Stimulated activated CD8-positive, alpha-beta memory T cell treated with anti-CD3 and anti-CD28 coated beads, Interleukin-4, amount 100 ng/mL, for 24 hours (primary cell): ENCODE measurements around the gene LENG8.
"Not testable (repeated sequence)": the region's sequence is repeated elsewhere in the genome, so short reads cannot be mapped to it uniquely, and the experiment has no call there.

ENCODE experiments used
- DNase-seq: peaks from one replicate; pipeline ENCODE4 v3.0.0-alpha.2; 2020; ENCODE audit warnings: low read depth

The LENG8 gene

DNA sequence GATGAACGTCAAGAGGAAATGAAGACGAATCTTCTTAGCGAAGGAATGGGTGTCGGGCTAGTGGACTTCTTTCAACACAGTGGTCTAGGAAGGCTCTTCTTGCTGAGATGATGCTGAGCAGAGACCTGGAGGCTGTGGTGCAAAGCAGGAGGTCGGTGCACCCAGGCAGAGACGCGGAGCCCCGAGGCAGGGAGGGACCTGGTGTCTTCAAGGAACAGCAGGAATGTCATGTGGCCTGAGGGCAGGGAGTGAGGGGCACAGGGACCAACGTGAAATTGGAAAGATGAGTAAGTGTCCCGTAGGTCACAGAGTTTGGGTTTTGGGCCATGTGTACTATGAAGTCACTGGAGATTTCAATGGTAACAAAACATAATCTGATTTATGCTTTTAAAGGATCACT, 35.5 kb downstream of the LENG8 start:
- DNase-seq, result no peak

DNA sequence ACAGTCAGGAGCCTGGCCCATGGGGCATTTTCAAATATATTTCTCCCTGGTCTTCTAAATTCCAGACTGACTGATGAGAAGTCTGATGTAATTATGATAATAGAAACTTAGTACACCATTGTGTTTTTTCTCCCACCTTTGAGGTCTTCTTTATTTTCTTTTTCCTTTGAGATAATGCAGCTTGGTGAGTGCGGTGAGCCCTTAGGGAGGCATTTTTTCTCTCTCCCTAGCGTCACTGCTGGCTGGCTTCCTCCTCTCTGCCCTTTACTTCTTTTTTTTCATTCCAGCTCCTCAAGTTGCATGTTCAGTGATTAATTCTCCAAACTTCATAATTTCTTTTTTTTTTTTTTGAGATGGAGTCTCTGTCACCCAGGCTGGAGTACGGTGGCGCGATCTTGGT, 36.9 kb downstream of the LENG8 start:
- no peak for DNase-seq

DNA sequence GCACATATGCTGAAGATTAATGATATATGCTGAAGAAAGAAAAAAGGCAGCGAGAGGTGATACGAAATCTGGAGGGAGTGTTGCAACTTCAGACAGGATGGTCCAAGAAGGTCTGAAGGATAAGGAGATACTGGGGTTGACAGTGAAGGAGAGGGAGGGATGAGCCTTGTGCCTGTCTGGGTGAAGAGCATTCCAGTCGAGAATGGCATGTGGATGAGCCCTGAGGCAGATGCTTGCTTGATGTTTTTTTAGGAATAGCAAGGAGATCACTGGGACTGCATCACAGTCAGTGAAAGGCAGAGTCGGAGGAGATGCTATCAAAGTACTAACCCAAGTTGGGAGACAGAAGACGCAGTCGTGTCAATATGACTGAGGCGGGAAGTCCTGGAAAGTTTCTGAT, 40.3 kb downstream of the LENG8 start:
- no peak for DNase-seq

DNA sequence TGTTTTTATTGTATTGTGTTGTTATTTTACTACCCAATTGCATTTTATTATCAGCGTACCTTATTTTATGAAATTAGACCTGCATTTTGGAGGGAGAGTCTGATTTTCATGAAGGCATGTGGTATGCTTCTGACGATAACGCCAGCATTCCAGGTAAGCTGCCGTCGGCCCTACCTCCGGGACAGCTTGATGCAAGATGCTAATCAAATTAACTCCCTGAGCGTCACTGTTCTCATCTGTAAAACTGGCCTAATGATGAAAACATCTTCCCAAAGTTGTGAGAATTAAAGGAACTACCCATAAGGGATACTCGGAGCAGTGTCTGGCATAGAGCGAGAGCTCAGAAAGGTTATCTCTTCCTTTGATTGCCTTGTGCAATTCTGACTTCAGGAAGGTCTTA, 40.8 kb downstream of the LENG8 start:
- DNase-seq, result no peak

DNA sequence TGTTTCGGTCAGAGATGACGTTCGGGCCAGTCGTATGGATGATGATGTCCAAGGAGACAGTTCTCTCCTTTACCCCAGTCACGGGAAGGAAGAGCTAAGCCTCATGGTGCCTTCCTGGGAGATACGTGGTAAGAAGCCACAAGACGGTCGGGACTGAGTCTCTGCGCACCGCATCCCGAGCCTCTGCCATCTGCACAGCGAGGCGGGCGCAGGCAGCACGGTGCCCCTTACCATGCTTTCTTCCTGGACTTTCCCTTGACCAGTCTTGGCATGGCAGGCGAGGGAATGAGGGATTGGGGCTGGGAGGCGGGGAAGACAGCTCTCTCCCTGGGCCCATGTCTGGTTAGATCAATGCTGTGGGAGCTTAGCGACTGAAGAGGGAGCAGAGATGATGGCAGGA, 43.6 kb downstream of the LENG8 start:
- DNase-seq, result no peak

DNA sequence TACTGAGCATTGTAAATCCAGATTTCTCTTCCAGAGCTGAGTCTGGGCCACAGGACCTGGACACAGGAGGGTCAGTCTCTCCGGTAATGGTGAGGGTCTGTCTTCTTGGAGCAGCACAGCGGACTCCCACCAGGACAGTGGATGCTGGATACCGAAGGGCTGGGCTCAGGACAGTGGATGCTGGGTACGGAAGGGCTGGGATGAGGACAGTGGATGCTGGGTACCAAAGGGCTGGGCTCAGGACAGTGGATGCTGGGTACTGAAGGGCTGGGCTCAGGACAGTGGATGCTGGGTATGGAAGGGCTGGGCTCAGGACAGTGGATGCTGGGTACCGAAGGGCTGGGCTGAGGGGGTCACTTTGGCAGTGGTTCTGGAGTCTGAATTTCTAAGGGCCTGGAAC, 44.1 kb downstream of the LENG8 start:
- not testable (repeated sequence) for DNase-seq

DNA sequence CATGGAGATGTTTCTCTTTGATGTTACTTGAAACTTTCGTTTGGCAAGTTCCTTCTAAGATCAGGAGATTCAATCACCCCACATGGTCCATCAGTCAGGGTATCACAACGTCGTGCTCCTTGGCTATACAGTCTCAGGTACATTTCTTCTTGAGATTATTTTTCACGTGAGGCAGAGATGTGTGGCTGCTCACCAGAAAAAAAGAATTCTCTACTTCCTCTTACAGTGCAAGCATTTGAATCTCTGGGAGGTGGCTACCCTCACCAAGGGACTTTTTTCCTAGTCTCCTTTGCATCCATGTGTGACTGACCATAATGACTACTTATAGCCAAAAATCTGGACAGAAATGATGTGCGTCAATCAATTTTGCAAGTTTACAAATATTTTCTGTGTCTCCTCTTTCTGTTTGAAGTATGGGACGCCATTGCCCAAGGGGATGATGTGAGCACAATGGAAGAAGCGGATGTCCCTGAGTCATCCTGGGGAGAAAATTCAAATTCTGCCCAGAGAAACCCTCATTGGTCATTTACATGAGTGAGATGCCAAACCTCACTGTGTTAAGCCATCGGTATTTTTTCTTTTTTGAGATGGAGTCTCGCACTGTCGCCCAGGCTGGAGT, 45.1 kb downstream of the LENG8 start:
- DNase-seq, result no peak

DNA sequence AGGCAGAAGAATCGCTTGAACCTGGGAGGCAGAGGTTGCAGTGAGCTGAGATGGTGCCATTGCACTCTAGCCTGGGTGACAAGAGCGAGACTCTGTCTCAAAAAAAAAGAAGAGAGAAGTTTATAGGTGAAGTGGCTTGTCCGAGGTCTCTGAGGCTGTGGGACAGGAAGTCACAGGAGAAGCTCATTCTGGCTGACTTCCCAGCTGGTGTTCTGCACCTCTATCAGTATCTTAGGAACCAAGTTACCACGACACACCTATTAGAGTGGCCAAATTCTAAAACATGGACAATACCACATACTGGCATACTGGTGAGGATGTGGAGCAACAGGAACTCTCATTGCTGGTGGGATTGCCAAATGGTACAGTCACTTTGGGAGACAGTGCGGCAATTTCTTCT, 46.3 kb downstream of the LENG8 start:
- not testable (repeated sequence) for DNase-seq

DNA sequence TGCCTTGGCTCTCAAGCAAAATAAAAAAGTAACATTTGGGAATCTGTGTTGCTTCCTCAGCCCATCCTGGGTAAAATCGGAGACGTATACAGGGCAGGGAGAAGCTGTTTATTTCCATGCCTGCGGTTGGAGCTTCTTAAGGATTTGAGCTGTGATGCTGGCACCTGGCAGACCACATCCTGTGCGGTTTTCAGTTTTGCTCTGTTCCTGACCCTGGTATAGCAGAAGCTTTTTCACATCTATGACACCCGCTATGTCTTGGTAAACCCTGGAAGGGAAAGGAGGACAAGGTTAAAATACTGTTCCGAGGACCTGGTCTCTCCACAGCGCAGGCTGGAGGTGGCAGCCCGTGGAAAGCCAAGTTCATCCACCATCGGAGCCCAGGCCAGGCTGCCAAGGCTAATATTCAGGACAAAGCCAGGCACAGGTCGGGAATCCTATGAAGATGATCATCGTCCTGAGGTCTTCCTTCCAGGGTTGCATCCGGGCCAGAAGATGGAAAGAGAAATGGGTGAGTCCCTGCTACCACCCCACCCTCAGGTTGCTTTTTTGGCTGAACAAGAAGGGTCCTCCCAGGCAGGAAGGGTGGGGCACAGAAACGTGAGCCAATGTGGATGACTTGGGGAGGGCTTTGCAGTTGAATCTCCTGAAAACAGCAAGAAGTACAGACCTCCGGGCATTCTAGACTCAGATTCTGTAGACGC, 48.9 kb downstream of the LENG8 start:
- DNase-seq, result not testable (repeated sequence)

DNA sequence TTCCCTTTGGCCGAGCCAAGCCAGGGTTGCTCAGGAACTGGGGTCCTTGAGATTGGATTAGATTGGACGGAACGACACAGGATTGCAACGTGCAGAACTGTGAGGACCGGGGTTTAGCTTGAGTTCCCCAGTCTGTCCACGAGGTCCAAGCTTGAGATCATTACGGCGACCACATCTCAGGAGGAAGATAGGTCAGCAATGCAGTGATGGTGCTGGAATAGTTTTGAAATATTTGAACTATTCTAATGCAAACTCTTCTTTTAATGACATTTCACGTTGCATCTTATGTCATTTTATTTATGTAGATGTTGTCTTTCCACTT, 49.4 kb downstream of the LENG8 start:
- DNase-seq, result not testable (repeated sequence)

DNA sequence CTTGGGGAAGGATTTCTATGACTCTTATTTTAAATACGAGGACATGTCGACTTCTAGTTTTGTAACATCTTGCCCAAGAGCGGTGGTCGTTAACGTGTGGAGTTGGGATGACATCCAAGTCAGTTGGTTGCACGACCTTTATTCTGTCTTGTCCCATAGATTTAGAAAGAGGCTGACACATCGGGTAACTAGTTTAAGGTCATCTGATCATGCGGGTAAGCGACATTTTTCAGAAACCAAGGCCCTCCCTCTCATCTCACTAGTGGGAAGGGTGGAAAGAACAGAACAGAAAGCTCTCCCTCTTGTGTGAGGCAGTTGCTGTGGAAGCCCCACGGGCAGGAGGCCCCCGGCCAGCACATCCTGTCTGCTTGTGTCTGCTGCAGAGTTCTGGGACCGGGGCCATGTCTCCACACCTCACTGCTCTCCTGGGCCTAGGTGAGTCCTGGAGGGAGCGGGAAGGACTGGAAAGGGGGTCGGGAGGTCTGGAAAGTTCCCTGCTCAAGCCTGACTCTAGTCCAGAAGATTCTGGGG, 53.6 kb downstream of the LENG8 start, which contains the start of gene LAIR2:
TSS of gene LAIR2 (plus strand) at position 314 of the 531 bp plus-strand sequence. CDS start at position 402, 88 bp downstream.
- no peak for DNase-seq

DNA sequence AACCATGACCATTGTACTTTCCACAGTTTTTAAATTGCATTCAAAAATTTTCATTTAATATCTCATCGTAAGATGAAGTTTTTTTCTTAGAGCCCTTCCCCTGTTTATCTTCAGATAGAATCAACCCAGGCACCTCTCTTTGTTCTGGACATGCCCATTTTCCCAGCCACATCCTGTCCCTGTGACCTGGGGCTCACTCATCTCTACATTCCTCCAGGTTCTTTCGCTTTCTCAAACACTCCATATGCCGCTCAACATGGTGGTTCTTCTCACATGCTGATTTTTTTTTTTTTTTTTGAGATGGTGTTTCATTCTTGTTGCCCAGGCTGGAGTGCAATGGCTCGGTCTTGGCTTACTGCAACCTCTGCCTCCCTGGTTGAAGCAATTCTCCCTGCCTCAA, 56.5 kb downstream of the LENG8 start:
- DNase-seq, result not testable (repeated sequence)

DNA sequence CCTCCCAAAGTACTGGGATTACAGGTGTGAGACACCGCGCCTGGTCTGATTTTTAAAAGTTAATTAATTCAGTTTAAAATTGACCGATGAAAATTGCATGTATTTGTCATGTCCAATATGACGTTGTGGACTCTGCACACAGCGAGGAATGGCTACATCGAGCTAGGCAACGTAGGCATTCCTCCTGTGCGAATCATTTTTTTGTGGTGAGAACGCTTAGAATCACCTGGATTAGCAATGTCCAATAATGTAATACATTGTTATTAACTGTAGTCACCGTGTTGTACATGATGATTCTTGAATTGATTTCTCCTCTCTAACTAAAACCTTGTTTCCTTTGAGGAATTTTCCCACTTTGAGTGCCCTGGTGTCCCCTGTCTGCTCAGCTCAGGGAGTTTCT, 57.1 kb downstream of the LENG8 start:
- DNase-seq, result no peak

DNA sequence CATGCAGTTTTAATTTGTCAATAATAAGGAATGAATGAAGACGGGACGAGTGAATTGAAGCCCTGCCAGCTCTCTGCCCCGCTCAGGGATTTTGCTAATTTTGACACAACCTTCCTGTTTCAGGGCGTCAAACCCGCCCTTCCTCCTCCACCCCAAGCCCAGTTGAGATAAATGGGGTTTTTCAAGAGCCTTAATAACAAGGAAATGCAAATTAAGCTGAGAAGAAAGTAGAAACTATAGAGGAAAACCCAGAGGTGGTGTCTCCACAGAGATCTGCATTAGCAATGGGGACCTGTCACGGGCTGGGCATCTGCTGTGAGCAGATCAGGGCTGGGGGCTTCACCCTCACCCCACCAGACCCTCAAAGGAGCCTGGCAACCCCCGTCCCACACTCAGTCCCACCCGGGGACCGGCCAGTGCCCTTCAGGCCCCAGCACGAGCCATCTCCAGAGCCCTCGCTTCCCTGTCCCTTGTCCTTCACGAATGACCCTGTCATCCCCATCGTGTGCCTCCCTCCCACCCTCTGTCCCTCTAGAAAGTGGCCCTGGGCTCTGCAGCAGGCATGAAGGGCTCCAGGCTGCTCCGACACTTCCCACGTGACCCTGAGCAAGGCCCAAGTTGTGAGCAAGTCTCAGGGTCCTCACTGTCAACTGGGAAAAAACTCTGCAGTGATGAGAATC, 58.2 kb downstream of the LENG8 start:
- not testable (repeated sequence) for DNase-seq

DNA sequence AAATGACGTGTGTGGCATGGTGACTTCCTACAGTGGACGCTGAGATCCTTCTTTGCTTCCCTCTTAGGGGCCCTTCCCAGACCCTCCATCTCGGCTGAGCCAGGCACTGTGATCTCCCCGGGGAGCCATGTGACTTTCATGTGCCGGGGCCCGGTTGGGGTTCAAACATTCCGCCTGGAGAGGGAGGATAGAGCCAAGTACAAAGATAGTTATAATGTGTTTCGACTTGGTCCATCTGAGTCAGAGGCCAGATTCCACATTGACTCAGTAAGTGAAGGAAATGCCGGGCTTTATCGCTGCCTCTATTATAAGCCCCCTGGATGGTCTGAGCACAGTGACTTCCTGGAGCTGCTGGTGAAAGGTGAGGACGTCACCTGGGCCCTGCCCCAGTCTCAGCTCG, 58.8 kb downstream of the LENG8 start:
- DNase-seq, result no peak

DNA sequence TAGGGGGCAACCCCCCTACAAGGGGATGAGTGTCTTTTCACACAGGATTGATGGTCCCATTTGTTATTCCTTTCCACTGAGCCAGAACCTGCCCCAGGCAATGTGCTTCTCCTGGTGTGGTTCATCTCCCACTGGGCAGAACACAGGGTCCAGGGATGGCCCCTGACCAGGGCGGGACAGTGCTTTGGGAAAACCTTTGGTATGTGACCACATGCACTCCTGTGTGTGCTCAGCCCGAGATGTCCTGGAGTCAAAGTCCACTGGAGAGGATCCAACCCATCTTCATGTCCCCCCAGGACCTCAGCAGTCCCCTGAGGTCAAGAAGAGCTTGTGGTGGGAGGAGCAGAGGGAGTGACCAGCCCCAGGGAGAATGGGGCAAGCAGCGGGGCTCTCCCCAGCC, 59.5 kb downstream of the LENG8 start:
- DNase-seq, result not testable (repeated sequence)

DNA sequence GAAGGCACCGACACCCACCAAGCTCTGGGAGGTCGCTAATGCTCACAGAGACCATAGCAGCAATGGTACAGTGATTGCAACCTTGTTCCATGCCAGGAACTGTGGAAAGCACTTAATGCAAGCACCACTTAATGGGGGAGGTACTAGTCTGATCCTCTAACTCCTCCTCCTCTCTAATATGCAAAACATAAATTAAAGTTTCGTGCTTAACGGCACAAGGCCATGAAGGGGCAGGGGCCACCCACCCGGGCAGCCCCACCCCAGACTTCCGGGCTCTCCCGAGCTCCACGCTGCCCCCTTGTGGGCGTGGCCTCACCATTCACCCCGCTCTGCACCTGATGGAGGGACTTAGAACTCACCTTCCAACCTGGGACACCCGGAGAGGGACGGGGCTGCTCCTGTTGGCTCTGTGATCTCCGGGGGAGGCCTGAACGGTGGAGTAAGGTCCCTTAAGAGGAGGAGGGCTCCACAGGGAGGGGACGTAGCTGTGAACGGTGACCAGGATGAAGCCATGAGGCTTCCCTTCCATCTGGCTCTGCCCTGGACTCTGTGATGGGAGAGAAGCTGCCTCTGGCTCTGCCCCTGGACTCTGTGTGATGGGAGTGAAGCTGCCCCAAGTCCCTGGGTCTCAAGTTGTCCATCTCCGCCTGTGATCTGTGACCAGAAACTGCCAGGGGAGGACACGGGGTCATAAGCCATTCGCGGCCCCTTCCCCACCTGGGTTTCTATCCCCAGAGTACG, 60.4 kb downstream of the LENG8 start:
- DNase-seq, result not testable (repeated sequence)
